Mammary epithelial cell (primary cell): ENCODE measurements around the gene WASL.

Source experiments
- EZH2 ChIP-seq: IDR thresholded peaks from 2 replicates; pipeline ENCODE4 v1.6.1; 2012; ENCODE audit warnings: low read length, inconsistent platforms, borderline replicate concordance
- TF ChIP-seq, protein P1 (sequence below), 2 donors: IDR thresholded peaks in 1 of 2; conservative IDR thresholded peaks in 1 of 2; 2 replicates each; pipeline ENCODE4 v1.5.1; 2011 to 2012; ENCODE audit warnings: inconsistent platforms in 2 of 2, low read length in 2 of 2, mild to moderate bottlenecking in 2 of 2, control low read depth in 1 of 2, low read depth in 1 of 2; ENCODE audit not compliant: insufficient read depth in 1 of 2; ENCODE audit errors: extremely low read depth in 1 of 2

- TF ChIP-seq, protein P1, sequence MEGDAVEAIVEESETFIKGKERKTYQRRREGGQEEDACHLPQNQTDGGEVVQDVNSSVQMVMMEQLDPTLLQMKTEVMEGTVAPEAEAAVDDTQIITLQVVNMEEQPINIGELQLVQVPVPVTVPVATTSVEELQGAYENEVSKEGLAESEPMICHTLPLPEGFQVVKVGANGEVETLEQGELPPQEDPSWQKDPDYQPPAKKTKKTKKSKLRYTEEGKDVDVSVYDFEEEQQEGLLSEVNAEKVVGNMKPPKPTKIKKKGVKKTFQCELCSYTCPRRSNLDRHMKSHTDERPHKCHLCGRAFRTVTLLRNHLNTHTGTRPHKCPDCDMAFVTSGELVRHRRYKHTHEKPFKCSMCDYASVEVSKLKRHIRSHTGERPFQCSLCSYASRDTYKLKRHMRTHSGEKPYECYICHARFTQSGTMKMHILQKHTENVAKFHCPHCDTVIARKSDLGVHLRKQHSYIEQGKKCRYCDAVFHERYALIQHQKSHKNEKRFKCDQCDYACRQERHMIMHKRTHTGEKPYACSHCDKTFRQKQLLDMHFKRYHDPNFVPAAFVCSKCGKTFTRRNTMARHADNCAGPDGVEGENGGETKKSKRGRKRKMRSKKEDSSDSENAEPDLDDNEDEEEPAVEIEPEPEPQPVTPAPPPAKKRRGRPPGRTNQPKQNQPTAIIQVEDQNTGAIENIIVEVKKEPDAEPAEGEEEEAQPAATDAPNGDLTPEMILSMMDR (conservative IDR thresholded peaks at IDR 0.05 in 1 of 2, IDR thresholded peaks at IDR 0.05 in 1 of 2; ENCODE audit: extremely low read depth in 1 of 2, insufficient read depth in 1 of 2, low read depth in 1 of 2, low read length in 2 of 2) = no peak
- no peak for TF ChIP-seq EZH2
These were observed 103.3 kb downstream of the WASL start for GRCh38 chr7:123645516-123645915.
